SK-N-MC (cell line): ENCODE data around the gene NDUFA8.

Experiments
- DNase-seq: peaks from one replicate; pipeline ENCODE4 v3.0.0-alpha.2; 2011; ENCODE audit warnings: low read depth, low spot score
- H3K27ac ChIP-seq: fragments of 200-600 bp; sonication (generic); 2 replicates; pipeline ENCODE4 v1.5.1; 2016; ENCODE audit warnings: mixed run types
- H3K36me3 ChIP-seq: fragments of 200-600 bp; sonication (generic); 2 replicates; pipeline ENCODE4 v1.6.1; 2017; ENCODE audit warnings: antibody characterized with exemption, low read length, mixed read lengths; ENCODE audit not compliant: insufficient read depth
- H3K4me3 ChIP-seq: fragments of 200-600 bp; sonication (generic); 2 replicates; pipeline ENCODE4 v1.5.1; 2016
- H3K9ac ChIP-seq: fragments of 200-600 bp; sonication (generic); 2 replicates; pipeline ENCODE4 v1.8.0; 2017; ENCODE audit warnings: mixed run types, mixed read lengths; ENCODE audit not compliant: insufficient read length
- H3K9me3 ChIP-seq: fragments of 200-600 bp; sonication (generic); 2 replicates; pipeline ENCODE4 v1.6.1; 2017; ENCODE audit warnings: low read depth, mild to moderate bottlenecking, antibody characterized with exemption, low read length, moderate library complexity, mixed read lengths
- EZH2 ChIP-seq: fragments of 200-600 bp; sonication (generic); IDR thresholded peaks from one replicate; pipeline ENCODE4 v1.6.1; 2017; ENCODE audit warnings: antibody characterized with exemption
- FOXP2 ChIP-seq: optimal IDR thresholded peaks from 2 replicates; pipeline ENCODE3; 2011; ENCODE audit warnings: mild to moderate bottlenecking, moderate library complexity; ENCODE audit not compliant: insufficient read depth; ENCODE audit errors: extremely low read length, control extremely low read depth
- POLR2AphosphoS5 ChIP-seq: IDR thresholded peaks from 2 replicates; pipeline ENCODE4 v1.6.1; 2012; ENCODE audit warnings: mild to moderate bottlenecking, low read depth, low read length, borderline replicate concordance

The NDUFA8 gene

GRCh38 chr9:122116448-122117173, 43.0 kb downstream of the NDUFA8 start:
- no peaks in the 10 kb centered on the region for H3K36me3 ChIP-seq
- TF ChIP-seq FOXP2: no peak
- no peak for TF ChIP-seq EZH2
- no peak for TF ChIP-seq POLR2AphosphoS5
- no peaks in the 10 kb centered on the region for H3K9me3 ChIP-seq
- H3K9ac ChIP-seq: no peak overlapping the region
- no peak overlapping the region for H3K27ac ChIP-seq
- no peak for DNase-seq
- no peak overlapping the region for H3K4me3 ChIP-seq

DNA sequence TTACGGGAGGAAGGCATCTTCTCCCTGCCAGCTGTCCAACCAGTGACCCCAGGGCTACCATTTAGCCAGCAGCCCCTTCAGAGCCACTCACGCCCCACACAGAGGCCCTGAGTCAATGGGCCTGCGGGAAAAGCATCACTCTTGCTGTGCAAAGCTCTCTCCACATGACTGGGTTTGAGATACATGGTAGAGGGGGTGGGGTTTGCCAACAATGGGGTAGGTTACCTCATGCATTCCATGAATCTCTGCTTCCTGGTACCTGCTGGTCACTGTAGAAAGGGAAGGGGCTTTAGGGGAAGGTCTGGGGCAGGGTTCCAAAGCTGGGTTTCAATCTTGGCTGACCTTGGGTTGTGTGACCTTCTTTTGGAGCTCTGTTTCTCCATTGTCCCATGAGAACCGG, 43.5 kb downstream of the NDUFA8 start:
- Histone ChIP-seq H3K27ac (no peak overlapping the region), H3K4me3 (no peak overlapping the region), H3K9ac (no peak overlapping the region), H3K36me3 (no peaks in the 10 kb centered on the region), H3K9me3 (no peaks in the 10 kb centered on the region)
- no peak for TF ChIP-seq EZH2
- TF ChIP-seq POLR2AphosphoS5: no peak
- no peak for TF ChIP-seq FOXP2
- DNase-seq: no peak

DNA sequence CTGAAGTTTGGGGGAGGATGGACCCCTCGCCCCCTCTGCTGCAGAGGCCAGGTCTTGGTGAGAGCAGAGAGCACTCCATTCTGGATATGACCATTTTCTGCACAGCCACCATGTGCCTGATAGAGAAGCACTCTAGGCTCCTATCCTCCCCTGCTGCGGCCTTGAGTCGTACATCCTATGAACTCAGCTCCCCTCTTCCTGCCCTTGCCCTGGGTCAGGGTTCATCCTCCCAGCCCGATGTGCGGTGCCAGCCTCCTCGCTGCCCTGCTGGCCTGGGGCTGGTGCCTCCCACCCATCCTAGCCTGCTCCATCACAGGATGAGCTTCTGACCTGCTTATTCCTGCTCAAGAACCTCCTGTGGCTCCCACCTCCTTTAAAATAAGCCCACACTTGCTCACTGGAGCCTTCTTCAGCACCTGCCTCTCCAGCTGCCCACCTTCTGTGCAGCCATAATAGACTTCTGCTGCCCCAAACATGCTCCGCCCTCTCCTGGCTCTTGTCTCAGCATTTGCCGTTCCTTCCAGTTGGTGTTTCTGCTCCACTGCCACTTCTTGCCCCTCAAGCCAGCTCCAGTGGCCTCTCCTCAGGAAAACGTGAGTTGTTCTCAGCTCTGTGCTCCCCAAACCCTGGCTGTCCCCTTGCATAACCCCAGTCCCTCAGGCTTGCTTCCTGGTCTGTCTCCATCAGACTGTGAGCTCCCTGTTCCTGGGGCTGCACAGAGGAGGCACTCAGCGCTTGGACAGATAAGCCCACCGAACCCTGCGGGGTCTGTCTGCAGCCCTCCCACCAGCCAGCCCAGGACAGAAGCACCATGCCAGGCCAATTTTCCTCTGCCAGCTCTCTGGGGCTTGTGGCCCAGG, 44.2 kb downstream of the NDUFA8 start:
- Histone ChIP-seq H3K4me3 (no peak overlapping the region), H3K9me3 (no peaks in the 10 kb centered on the region), H3K36me3 (no peaks in the 10 kb centered on the region), H3K27ac (no peak overlapping the region), H3K9ac (no peak overlapping the region)
- DNase-seq: no peak
- TF ChIP-seq FOXP2 (no peak), EZH2 (no peak)

DNA sequence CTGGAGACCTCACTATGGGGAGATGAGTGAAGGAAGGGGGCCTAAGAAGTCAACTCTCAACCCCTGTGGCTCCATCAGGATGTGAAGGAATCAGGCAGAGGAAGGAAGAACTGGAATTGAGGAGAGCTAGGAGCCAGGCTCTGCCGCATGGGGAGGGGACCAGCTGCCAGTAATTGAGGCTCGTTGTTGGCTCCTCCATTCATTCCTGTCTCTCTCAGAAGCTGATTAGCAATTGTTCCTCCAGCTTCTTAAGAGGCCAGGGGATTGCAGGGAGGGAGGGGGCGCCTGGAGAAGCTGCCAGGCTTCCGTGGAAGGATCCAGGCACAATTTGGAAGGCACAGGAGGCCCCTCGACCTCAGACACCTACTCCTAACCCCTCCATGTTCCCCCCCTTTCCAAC, 46.0 kb downstream of the NDUFA8 start:
- TF ChIP-seq FOXP2 (no peak), POLR2AphosphoS5 (no peak), EZH2 (no peak)

DNA sequence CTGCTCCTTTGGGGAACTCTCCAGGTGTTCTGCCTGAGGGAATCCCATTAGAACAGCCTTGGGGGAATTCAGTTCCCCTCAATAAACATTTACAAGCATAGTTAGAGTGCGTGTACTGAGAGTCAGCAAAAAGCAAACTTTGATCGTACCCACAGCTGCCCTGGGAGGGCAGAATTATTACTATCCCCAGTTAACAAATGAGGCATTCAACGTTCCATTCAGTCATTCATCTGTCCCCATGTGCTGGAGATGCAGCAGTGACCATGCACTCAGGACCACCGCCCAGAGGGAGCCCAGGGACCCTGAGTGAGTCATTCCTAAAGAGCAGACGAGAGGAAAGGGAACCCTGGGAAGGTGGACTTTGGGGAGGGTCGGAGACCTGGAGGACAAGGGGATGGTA, 47.3 kb downstream of the NDUFA8 start:
- no peaks in the 10 kb centered on the region for H3K9me3 ChIP-seq
- no peak for TF ChIP-seq POLR2AphosphoS5
- TF ChIP-seq EZH2: no peak
- TF ChIP-seq FOXP2: no peak
- DNase-seq: no peak
- no peak overlapping the region for H3K27ac ChIP-seq
- H3K9ac ChIP-seq: no peak overlapping the region
- H3K4me3 ChIP-seq: no peak overlapping the region
- H3K36me3 ChIP-seq: no peaks in the 10 kb centered on the region

More for the DNA sequence above, 46.0 kb downstream of the NDUFA8 start:
- DNase-seq: no peak
- H3K36me3 ChIP-seq: no peaks in the 10 kb centered on the region
- H3K27ac ChIP-seq: no peak overlapping the region
- H3K4me3 ChIP-seq: no peak overlapping the region
- no peak overlapping the region for H3K9ac ChIP-seq
- H3K9me3 ChIP-seq: no peaks in the 10 kb centered on the region

DNA sequence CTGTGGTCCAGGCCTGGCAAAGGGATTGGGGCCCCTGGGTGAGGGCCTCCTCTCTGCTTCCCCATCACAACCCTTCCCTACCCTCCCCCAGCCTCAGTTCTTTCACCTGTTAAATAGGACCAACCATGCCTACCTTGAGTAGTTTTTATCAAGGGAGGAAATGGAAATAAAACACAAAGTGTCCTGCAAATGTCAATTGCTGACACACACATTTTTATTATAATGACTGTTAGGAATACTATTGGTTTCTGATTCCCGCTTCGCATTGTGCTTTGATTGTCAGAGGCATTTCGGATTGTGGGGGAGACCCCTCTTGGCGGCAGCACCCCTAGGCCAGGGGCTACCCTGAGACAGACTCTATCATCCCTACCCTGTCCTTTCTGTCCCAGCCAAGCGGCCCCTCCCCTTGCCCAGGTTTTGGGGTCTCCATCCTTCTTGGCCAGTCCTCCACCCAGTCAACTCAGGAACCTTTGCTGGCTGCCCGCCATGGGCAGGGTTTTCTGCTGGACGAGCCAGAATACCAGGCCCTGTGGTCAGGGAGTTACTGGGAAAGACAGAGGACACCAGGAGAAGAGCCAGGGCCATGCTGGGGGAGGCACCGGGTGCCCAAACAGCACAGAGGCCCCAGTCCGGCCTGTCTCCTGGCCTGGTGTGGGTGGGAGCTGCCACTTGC, 48.0 kb downstream of the NDUFA8 start:
- DNase-seq: no peak
- Histone ChIP-seq H3K9me3 (no peaks in the 10 kb centered on the region), H3K4me3 (no peak overlapping the region), H3K9ac (no peak overlapping the region), H3K36me3 (no peaks in the 10 kb centered on the region), H3K27ac (no peak overlapping the region)
- TF ChIP-seq EZH2 (no peak), FOXP2 (no peak), POLR2AphosphoS5 (no peak)

GRCh38 chr9:122110100-122110833, 49.3 kb downstream of the NDUFA8 start:
- H3K4me3 ChIP-seq: no peak overlapping the region
- no peaks in the 10 kb centered on the region for H3K9me3 ChIP-seq
- no peak overlapping the region for H3K27ac ChIP-seq
- no peaks in the 10 kb centered on the region for H3K36me3 ChIP-seq
- H3K9ac ChIP-seq: no peak overlapping the region
- TF ChIP-seq FOXP2 (no peak), POLR2AphosphoS5 (no peak), EZH2 (no peak)
- no peak for DNase-seq
